GM19023 (cell line): Measurements from ENCODE around the gene GNG10.
"Not testable (repeated sequence)": the region's sequence is repeated elsewhere in the genome, so short reads cannot be mapped to it uniquely, and the experiment has no call there.

Experiments
- ATAC-seq: cut with Tn5 transposase; IDR thresholded peaks from one replicate; pipeline ENCODE4 v1.9.1; 2021; ENCODE audit warnings: mild to moderate bottlenecking, moderate library complexity; ENCODE audit not compliant: unreplicated experiment

Gene GNG10

DNA sequence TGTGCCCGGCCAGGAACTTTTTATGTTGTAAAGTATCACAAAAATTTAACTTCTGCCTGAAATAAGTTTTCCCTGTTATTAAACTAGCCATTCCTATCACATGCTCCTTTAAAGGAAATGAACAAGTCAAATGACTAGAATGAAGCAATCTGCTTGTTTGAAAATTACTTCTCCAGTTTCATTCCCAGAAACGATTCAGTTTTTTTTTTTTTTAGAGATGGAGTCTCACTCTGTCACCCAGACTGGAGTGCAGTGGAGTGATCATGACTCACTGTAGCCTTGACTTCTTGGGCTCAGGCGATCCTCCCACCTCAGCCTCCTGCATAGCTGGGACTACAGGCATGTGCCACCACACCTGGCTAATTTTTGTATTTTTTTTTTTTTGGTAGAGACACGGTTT lies 13.3 kb upstream of the GNG10 start:
- ATAC-seq, result no peak

DNA sequence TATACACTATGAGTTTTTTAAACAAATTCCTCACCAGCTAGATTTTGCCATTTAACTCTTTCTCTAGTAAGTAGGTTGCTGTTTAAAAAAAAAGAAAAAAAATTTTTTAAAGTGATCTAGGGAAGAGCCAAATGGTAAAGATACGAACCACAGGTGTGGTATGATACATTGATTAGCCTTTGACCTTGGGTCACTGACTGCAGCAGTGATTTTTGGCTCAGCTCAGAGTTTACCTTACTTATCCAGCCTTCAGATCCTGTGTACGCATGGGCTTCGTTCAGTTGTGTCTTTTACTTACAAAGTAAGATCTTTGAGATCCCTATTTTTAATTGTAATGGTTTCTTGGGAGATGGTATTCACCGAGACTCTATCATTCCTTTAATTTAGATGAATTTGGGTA lies 12.4 kb upstream of the GNG10 start:
- ATAC-seq, result no peak

DNA sequence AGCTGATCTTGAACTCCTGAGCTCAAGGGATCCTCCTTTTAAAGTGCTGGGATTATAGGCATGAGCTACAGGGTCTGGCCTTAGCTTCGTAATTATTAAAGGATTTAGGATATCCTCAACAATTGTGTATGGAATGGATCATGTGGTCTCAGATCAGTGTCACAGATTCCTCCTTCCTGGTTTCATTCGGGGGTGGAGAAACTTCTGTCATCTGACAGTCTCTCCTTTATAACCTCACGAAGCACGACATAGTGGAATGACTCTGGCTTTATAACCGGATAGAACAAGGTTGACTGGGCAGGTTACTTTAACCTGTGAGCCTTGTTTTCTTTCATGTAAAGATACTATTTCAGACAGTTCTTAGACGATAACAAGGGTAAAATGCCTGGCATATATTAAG lies 4.4 kb upstream of the GNG10 start:
- no peak for ATAC-seq

DNA sequence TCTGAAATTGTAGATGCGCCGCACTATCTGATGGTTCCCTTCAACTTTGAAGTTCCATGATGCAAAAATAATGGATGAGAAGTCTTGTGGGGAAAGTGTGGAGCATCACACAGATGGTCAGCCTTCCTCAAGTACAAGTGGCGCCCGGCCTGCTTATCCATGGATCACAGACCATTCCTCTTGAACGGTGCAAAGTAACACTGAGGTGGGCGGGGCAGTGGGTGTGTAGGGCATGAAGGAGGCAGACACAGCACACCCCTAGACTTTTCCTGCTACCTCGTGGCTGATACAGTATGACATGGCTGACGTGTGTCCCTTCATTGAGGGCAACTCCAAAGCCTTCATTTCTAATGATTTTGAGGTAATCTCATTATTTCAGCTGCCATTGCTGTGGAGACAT lies 2.5 kb upstream of the GNG10 start:
- no peak for ATAC-seq

DNA sequence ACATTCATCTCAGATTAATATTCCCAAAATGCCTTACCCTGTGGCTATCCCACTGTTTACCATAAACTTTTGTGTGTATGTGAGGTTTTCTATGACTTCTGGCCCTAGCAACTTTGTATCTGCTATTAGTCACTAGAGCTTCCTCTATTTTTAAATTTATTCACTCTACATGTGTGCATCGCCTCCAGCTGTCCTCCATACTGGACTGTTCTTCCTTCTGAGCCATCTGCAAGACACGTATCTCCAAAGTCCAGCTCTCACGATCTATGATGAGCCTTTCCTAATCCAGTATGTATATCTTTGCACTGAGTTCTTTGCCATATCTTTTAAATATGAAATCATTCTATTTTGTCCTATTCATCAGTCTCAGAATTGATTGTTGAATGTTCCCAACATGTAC lies 1.7 kb upstream of the GNG10 start:
- no peak for ATAC-seq

GRCh38 chr9:111661802-111662521 lies 557 bp downstream of the GNG10 start:
- ATAC-seq, result peak; percentile 37

DNA sequence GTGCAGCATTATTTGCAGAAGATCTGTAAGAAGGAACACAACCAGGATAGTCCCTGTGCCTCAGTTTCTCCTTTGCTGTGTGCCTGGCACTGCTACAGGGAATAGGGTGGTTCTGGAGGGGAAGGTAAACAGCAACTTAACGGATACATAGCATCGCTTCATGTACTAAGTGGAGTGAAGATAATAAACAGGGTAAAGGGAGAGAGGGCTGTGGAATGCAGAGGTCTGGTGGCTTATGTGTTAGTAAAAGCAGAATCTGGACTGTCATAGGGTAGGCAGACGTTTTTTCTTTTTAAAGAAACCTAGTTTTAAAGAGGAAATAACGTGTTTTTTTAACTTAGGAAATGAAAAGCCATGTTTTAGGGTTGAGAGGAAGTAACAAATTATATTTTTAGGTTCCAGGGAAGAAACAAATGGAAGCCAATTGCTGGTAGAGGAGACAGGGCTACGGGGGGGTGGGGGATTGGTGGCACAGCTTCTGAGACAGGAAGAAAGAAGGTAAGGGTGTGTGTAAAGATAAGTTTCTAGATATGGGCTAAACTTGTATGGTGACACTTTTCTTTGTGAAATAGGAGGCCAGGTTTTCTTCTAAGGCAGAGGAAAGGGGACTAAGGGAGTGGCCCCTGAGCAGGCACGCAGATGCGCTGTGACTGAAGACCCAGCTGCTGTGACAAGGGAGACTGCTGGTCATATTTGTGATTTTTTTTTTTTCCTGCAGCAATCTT lies 1.3 kb downstream of the GNG10 start:
- ATAC-seq, result no peak

DNA sequence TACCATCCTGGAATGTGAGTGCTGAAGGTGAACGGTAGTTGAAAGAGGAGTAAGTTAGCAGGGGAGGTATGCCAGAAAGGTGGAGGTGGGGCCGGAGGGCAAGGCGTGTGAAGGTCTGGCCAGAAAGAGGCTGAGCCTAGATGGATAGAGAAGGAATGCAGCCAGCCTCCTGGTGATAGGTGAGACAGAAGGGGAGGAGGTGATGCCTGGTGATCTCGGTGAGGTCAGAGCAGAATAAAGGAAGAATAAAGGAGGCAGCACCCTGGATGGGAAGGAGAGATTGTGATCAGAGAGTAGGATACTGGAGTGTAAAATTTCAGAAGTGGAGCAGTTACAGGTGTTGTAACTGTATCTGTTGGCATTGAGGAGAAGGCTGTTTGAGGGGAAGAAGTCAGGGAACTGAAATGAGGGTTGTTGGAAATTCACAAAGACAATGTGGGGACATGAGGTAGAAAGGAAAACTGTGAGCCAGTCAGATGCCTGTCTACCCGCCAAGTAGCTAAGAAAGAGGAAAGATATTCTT lies 2.0 kb downstream of the GNG10 start:
- ATAC-seq, result no peak

- ATAC-seq, result no peak
These were observed 6.7 kb downstream of the GNG10 start for GRCh38 chr9:111668026-111668573.

GRCh38 chr9:111668601-111669000 lies 7.2 kb downstream of the GNG10 start:
- not testable (repeated sequence) for ATAC-seq

- no peak for ATAC-seq
These were observed 12.9 kb downstream of the GNG10 start for GRCh38 chr9:111674319-111674718.

GRCh38 chr9:111676116-111676515 lies 14.7 kb downstream of the GNG10 start:
- ATAC-seq, result no peak

GRCh38 chr9:111678293-111678692 lies 16.9 kb downstream of the GNG10 start:
- ATAC-seq, result no peak

DNA sequence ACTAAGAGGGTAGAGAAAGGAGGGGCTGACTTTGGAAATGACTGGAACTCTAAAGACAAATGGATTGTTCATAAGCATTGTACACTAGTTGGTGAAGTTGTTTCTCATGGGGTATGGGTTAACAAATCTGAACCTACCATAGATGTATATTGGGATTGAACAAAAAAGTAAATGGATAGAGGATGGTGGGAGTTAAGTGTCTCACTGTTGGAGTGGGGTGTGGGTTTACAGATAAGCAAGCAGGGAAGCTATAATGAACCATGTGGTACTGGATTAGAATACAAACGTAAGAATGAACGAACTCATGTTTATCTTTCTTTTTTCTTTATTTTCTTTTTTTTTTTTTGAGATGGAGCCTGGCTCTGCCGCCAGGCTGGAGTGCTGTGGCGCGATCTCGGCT lies 17.8 kb downstream of the GNG10 start:
- no peak for ATAC-seq

GRCh38 chr9:111683392-111683791 lies 22.0 kb downstream of the GNG10 start:
- no peak for ATAC-seq

DNA sequence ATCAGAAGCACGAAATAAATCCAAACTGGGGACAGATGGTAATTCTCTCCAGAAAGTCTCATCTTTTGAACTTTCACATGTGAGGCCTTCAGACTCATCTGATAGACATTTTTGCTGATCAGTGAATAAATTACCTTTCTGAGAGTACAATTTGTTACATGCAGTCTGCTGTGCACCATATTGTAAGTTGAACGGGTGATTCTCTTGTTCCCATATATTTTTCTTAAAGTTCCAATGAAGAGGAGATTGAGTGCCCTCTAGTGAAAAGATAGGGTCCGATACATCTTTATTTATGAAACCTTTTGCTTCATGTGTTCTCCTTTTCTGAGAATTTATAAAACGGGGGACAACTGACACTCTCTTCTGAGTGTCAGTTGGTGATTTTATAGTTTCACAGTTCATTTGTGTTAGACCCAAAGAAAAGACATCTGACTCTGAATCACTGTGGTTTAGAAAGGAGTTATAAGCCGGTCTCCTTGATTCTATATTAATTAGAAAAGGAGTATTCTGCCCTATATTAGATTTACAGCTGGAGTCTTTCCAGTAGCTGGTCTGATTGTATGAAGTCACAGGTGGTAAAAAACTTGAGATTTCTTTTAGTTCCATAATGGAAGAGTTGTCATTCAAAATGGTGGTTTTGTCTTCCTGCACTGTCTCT lies 30.4 kb downstream of the GNG10 start:
- ATAC-seq, result no peak

- no peak for ATAC-seq
These were observed 35.4 kb downstream of the GNG10 start for GRCh38 chr9:111696796-111697195.

- ATAC-seq, result no peak
These were observed 39.4 kb downstream of the GNG10 start for GRCh38 chr9:111700776-111701175.

- no peak for ATAC-seq
These were observed 43.1 kb downstream of the GNG10 start for GRCh38 chr9:111704503-111704902.

DNA sequence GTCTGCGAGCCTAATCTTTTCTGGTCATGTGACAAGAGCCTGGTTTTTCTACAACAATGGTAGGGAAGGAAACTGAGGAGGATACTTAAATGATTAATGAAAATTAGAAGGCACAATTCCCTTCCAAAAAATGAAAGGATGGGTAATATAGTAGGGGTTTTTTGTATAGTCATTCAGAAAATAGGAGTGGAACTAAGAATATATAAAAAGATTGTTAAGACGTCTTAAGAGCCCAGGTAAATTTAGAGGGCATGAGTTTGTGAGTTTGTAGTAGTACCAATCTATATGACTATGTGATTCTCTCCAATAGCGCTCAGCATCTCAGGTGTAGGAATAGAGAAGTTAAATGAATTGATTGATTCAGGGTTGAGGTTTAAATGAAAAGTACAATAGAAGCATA lies 50.1 kb downstream of the GNG10 start:
- no peak for ATAC-seq

- ATAC-seq, result no peak
These were observed 51.0 kb downstream of the GNG10 start for GRCh38 chr9:111712369-111712768.

GRCh38 chr9:111715471-111715870 lies 54.1 kb downstream of the GNG10 start:
- no peak for ATAC-seq
